GM18873 (cell line): ENCODE data around the gene COQ2.

ENCODE experiments used
- ATAC-seq: cut with Tn5 transposase; IDR thresholded peaks from one replicate; pipeline ENCODE4 v1.9.1; 2021; ENCODE audit warnings: mild to moderate bottlenecking, moderate library complexity, moderate number of reproducible peaks; ENCODE audit not compliant: unreplicated experiment, low FRiP score

COQ2 gene

GRCh38 chr4:83219344-83220331 lies 65.0 kb downstream of the COQ2 start:
- ATAC-seq = no peak

- ATAC-seq = peak; percentile 80
Observed at GRCh38 chr4:83217721-83218522, 66.7 kb downstream of the COQ2 start.

GRCh38 chr4:83216959-83217683 lies 67.5 kb downstream of the COQ2 start:
- no peak for ATAC-seq

GRCh38 chr4:83214079-83214478 lies 70.5 kb downstream of the COQ2 start:
- ATAC-seq = no peak
